Endothelial cell of umbilical vein (primary cell): ENCODE measurements around the gene SCYL1. TPM values are rescaled to one million over a fixed set of nuclear protein-coding genes. Genes with fewer than 3 reads are reported as not detected.
A peak's percentile ranks its signal among the peaks of the same experiment; 100 is the strongest.

ENCODE experiments used
- BruUV-seq: library from RNA; stranded (reverse); fragments of 400-500 nt; replicated peaks from 2 replicates; lab custom pipeline; 2021; lab: Mats Ljungman, UMichigan
- CTCF ChIA-PET: fragments of 300-600, 350-600 bp; sonication (Branson Sonifier 250); formaldehyde crosslinking; loops from one replicate; lab custom pipeline; 2021; ENCODE audit warnings: antibody characterized with exemption, inconsistent platforms; lab: Charles Lee
- POLR2A ChIA-PET: fragments of 300-600, 350-600 bp; sonication (Branson Sonifier 250); formaldehyde crosslinking; loops from one replicate; lab custom pipeline; 2021; ENCODE audit warnings: antibody characterized with exemption, inconsistent platforms; lab: Charles Lee
- DNase-seq: peaks from one replicate; pipeline ENCODE4 v3.0.0-alpha.2; 2011; ENCODE audit warnings: low read depth, low spot score
- FAIRE-seq: peaks from 2 replicates; lab custom pipeline; 2011; peaks lifted over from hg19 to GRCh38; lab: Jason Lieb, UNC
- H2AFZ ChIP-seq: 2 replicates; pipeline ENCODE4 v1.6.0; 2012; ENCODE audit warnings: low read depth, low read length, control low read depth, inconsistent platforms
- H3K27ac ChIP-seq: 2 replicates; pipeline ENCODE4 v1.5.1; 2011; ENCODE audit warnings: low read depth, mild to moderate bottlenecking, control low read depth, low read length, moderate library complexity; ENCODE audit not compliant: insufficient read depth
- H3K27me3 ChIP-seq, 2 experiments: 2 replicates each; pipeline versions ENCODE4 v1.6.0 to v1.6.1; 2011; ENCODE audit warnings: low read length in 2 of 2, mixed read lengths in 1 of 2; ENCODE audit not compliant: control insufficient read depth in 2 of 2, insufficient read depth in 2 of 2
- H3K36me3 ChIP-seq, 2 experiments: 2 replicates in 1 of 2; 3 replicates in 1 of 2; pipeline ENCODE4 v1.5.1; 2011; ENCODE audit warnings: low read length in 2 of 2, mild to moderate bottlenecking in 1 of 2, moderate library complexity in 1 of 2; ENCODE audit not compliant: control insufficient read depth in 2 of 2, insufficient read depth in 2 of 2; ENCODE audit errors: extremely low read depth in 1 of 2
- H3K4me1 ChIP-seq: 3 replicates; pipeline ENCODE4 v1.5.1; 2011; ENCODE audit warnings: mild to moderate bottlenecking, low read length; ENCODE audit not compliant: control insufficient read depth, insufficient read depth; ENCODE audit errors: extremely low read depth
- H3K4me2 ChIP-seq: 2 replicates; pipeline ENCODE4 v1.6.1; 2011; ENCODE audit warnings: low read length, control low read depth, mixed read lengths; ENCODE audit not compliant: insufficient read depth
- H3K4me3 ChIP-seq, 3 experiments: fragments of 200-600 bp in 1 of 3; sonication (generic), shearing (Covaris generic) in 1 of 3; replicated peaks in 1 of 3; 2 replicates each; pipeline ENCODE4 v1.5.1; 2011 to 2016; ENCODE audit warnings: control low read depth in 3 of 3, low read length in 3 of 3, mild to moderate bottlenecking in 2 of 3, inconsistent platforms in 1 of 3, low read depth in 1 of 3, moderate library complexity in 1 of 3; ENCODE audit not compliant: insufficient read depth in 1 of 3
- H3K79me2 ChIP-seq: 2 replicates; pipeline ENCODE4 v1.6.0; 2012; ENCODE audit warnings: low read length, inconsistent platforms; ENCODE audit not compliant: control insufficient read depth, insufficient read depth
- H3K9ac ChIP-seq: replicated peaks from 2 replicates; pipeline ENCODE3; 2011; ENCODE audit warnings: low read length, control low read depth; ENCODE audit not compliant: insufficient read depth; ENCODE audit errors: extremely low read depth
- H3K9me1 ChIP-seq: replicated peaks from 3 replicates; pipeline ENCODE4 v1.6.0; 2011; ENCODE audit warnings: mild to moderate bottlenecking, low read length; ENCODE audit not compliant: control insufficient read depth, insufficient read depth; ENCODE audit errors: extremely low read depth
- H3K9me3 ChIP-seq: replicated peaks from 2 replicates; pipeline ENCODE4 v1.5.1; 2012; ENCODE audit warnings: low read length, inconsistent platforms; ENCODE audit not compliant: control insufficient read depth, insufficient read depth
- H4K20me1 ChIP-seq: replicated peaks from 2 replicates; pipeline ENCODE3; 2011; ENCODE audit warnings: mild to moderate bottlenecking, low read length; ENCODE audit not compliant: control insufficient read depth, insufficient read depth; ENCODE audit errors: extremely low read depth
- CTCF ChIP-seq, 2 donors: IDR thresholded peaks; 1 replicate in 1 of 2; 2 replicates in 1 of 2; pipeline ENCODE4 v1.5.1; 2011; ENCODE audit warnings: low read length in 2 of 2, mild to moderate bottlenecking in 2 of 2, moderate library complexity in 2 of 2, control low read depth in 1 of 2, inconsistent platforms in 1 of 2, low read depth in 1 of 2; ENCODE audit not compliant: insufficient read depth in 1 of 2; ENCODE audit errors: extremely low read depth in 1 of 2
- EZH2 ChIP-seq: IDR thresholded peaks from 2 replicates; pipeline ENCODE4 v1.6.1; 2012; ENCODE audit warnings: borderline replicate concordance, low read depth, mild to moderate bottlenecking, moderate library complexity, low read length, inconsistent platforms; ENCODE audit not compliant: severe bottlenecking
- FOS ChIP-seq: IDR thresholded peaks from 2 replicates; pipeline ENCODE4 v1.6.1; 2011; ENCODE audit warnings: mild to moderate bottlenecking, low read length, moderate library complexity, borderline replicate concordance; ENCODE audit not compliant: insufficient read depth
- GATA2 ChIP-seq: IDR thresholded peaks from 2 replicates; pipeline ENCODE4 v1.7.0; 2011; ENCODE audit warnings: low read depth, mild to moderate bottlenecking, moderate library complexity, mixed read lengths, low read length; ENCODE audit not compliant: insufficient read length, insufficient read depth
- JUN ChIP-seq: IDR thresholded peaks from 2 replicates; pipeline ENCODE4 v1.6.1; 2011; ENCODE audit warnings: borderline replicate concordance, low read depth; ENCODE audit not compliant: insufficient read length, insufficient read depth
- MAX ChIP-seq: IDR thresholded peaks from 2 replicates; pipeline ENCODE4 v1.6.1; 2011; ENCODE audit not compliant: insufficient read depth, insufficient read length
- MYC ChIP-seq: IDR thresholded peaks from one replicate; pipeline ENCODE4 v1.6.1; 2011; ENCODE audit warnings: mild to moderate bottlenecking, low read depth, low read length
- POLR2A ChIP-seq: IDR thresholded peaks from 2 replicates; pipeline ENCODE4 v1.6.1; 2012; ENCODE audit warnings: low read depth, mild to moderate bottlenecking, control low read depth, low read length
- POLR2AphosphoS5 ChIP-seq: IDR thresholded peaks from 2 replicates; pipeline ENCODE4 v1.6.1; 2012; ENCODE audit warnings: low read depth, mild to moderate bottlenecking, control low read depth, low read length, moderate library complexity; ENCODE audit not compliant: insufficient read depth
- dilution Hi-C: fragments of 300-500 bp; cut with MboI; formaldehyde crosslinking; loops from one replicate; pipeline ENCODE4 v1.15.0; 2019; ENCODE audit warnings: low sequenced_read_pairs; ENCODE audit not compliant: extremely low pct_ligation_motif_present
- intact Hi-C: fragments of 100-400 bp; cut with micrococcal nuclease; formaldehyde crosslinking; loops from one replicate; pipeline ENCODE4 v1.10.0; 2022
- polyA plus RNA-seq, 4 experiments: library from polyadenylated mRNA; depleted of rRNA in 3 of 4; stranded (reverse) in 3 of 4; unstranded in 1 of 4; fragments of >200 nt; gene quantifications; 2 replicates each; pipeline versions ENCODE4 v1.2.1 to v1.2.3, GENCODE V29; 2011 to 2012; ENCODE audit warnings: missing spikeins in 1 of 4
- total RNA-seq: library from RNA; stranded (reverse); gene quantifications from 2 replicates; pipeline ENCODE4 v1.2.3, GENCODE V29; 2021

The SCYL1 gene
- total and polyA plus RNA-seq, 2 donors (not counting 3 experiments of a cell fraction or from before 2014, with no cell fraction given), result 88.2 to 126 TPM

- POLR2A ChIA-PET, result interaction anchor here (0.6 to 9.4 kb wide), 9 partner anchors 10 to 231 kb away, joined by 3 to 204 read pairs (median 4); partner anchors contain the start of genes MALAT1, NEAT1 and POLA2
- peak; percentile 81 for DNase-seq
Measured at GRCh38 chr11:65492637-65493366, 32.1 kb upstream of the SCYL1 start.

GRCh38 chr11:65493367-65494176, 31.3 kb upstream of the SCYL1 start:
- peak; percentile 84 for FAIRE-seq
- peak; percentile 87 for DNase-seq
- Histone ChIP-seq H4K20me1 (no peaks in the 10 kb centered on the region), H3K4me1 (peaks cover 81% of the 10 kb centered on the region), H3K36me3 (no peaks in the 10 kb centered on the region), H3K27ac (peak overlapping the region; percentile 81), H3K79me2 (peaks cover 18% of the 10 kb centered on the region), H3K9ac (peak overlapping the region; percentile 36), H3K27me3 (no peaks in the 10 kb centered on the region), H3K9me1 (no peaks in the 10 kb centered on the region), H2AFZ (no peak overlapping the region), H3K4me2 (peak overlapping the region; percentile 38), H3K9me3 (no peaks in the 10 kb centered on the region), H3K4me3 (no peak overlapping the region)
- CTCF ChIA-PET, result interaction anchor here (1.1 to 13.9 kb wide), 4 partner anchors 15 to 25 kb away, joined by 5 to 247 read pairs (median 6); no protein-coding TSS in a partner anchor
- intact Hi-C loops, result no loop called here
- POLR2A ChIA-PET, result interaction anchor here (0.6 to 9.4 kb wide), 7 partner anchors 9 to 231 kb away, joined by 3 to 204 read pairs (median 5); partner anchors contain the start of genes MALAT1, NEAT1 and POLA2
- TF ChIP-seq CTCF (IDR thresholded peaks at IDR 0.05; ENCODE audit: extremely low read depth in 1 of 2, insufficient read depth in 1 of 2, low read depth in 1 of 2, low read length in 2 of 2), result no peak
- TF ChIP-seq MYC, result no peak
- peak; percentile 61 for TF ChIP-seq GATA2
- peak; percentile 74 for TF ChIP-seq POLR2AphosphoS5
- TF ChIP-seq JUN, result no peak
- no peak for TF ChIP-seq EZH2
- peak; percentile 55 for TF ChIP-seq FOS
- peak; percentile 40 for TF ChIP-seq POLR2A
- BruUV-seq, result no TSS peak
- dilution Hi-C loops, result no loop called here

More at GRCh38 chr11:65492637-65493366, 32.1 kb upstream of the SCYL1 start:
- Histone ChIP-seq H3K79me2 (peaks cover 10% of the 10 kb centered on the region), H2AFZ (no peak overlapping the region), H3K4me3 (no peak overlapping the region), H3K4me1 (peaks cover 81% of the 10 kb centered on the region), H3K36me3 (no peaks in the 10 kb centered on the region), H3K9me3 (no peaks in the 10 kb centered on the region), H3K9ac (peak overlapping the region; percentile 36), H4K20me1 (no peaks in the 10 kb centered on the region), H3K9me1 (no peaks in the 10 kb centered on the region), H3K4me2 (peak overlapping the region; percentile 38), H3K27me3 (no peaks in the 10 kb centered on the region), H3K27ac (peak overlapping the region; percentile 81)
- CTCF ChIA-PET, result interaction anchor here (1.1 to 13.9 kb wide), 5 partner anchors 15 to 51 kb away, joined by 5 to 247 read pairs (median 5); no protein-coding TSS in a partner anchor
- BruUV-seq, result no TSS peak
- dilution Hi-C loops, result no loop called here
- FAIRE-seq, result peak; percentile 12
- peak; percentile 44 for TF ChIP-seq FOS
- TF ChIP-seq MAX, result no peak
- intact Hi-C loops, result no loop called here
